ENCODE measurements around the gene ICA1.

ICA1 gene

DNA sequence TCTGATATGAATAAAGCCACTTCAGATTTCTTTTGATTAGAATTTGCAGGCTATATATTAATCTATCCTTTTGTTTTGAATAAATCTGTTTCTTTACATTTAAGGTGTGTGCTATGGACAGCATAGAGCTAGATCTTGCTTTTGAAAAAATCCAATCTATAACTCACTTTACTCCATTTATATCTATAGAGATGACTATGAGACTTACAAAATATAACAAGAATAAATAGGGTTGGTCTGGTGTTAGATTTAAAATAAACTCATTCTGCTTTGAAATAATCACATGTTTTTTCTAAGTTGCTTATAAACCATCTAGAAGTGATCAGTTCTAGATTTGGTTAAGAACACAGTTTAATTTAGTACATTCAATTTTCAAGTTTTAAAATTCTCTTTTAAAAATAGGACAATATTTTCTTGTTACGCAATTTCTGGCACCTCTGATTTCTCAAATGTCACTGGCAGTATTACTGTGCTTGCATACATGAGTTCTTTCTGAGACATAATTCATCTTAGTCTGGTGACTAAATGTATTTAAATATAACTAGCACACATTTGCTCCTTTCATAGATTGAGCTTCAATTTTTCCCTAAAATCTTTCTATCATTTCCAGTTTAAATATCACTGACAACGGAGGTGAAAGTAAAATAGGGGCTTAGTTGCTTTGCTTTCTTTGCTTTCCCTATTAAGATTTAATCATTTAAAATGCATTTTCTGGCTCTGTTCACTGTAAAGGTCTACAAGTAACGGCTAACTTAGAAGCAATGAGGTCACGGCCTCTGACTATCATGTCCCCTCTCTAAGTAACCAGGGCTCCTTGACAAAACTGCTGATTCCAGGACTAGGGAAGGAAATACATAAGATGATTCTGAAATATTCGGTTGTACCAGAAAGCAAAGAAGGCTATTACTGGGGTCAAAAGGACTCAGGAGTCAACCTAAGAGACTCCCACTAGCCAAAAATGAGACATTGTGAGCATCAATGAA is 89.3 kb downstream of the ICA1 start:
- Mint-ChIP-seq H3K9me3 (no peaks in the 10 kb centered on the region), H3K4me1 (peaks cover 35% of the 10 kb centered on the region), H3K4me3 (no peak overlapping the region), H3K27me3 (no peaks in the 10 kb centered on the region), H3K27ac (no peak overlapping the region)
- no peak for ATAC-seq
- DNase-seq = no peak

DNA sequence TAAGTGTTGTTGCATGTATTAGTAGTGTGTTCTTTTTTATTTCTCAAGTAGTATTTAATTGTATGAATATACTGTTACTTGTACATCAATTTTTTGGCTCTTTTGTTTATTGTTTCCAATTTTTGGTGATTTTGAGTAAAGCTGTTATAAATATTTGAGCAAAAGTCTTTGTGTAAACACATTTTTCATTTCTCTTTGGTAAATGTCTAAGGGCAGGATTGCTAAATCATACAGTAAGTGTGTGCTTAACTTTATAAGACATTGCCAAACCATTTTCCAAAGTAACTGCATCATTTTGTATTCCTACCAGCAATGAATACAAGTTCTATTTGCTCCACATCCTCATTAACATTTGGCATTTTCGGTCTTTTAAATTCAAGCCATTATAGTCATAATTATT is 92.8 kb downstream of the ICA1 start:
- no peak overlapping the region for H3K27ac Mint-ChIP-seq
- DNase-seq (no peak), ATAC-seq (no peak)
- no peaks in the 10 kb centered on the region for H3K9me3 Mint-ChIP-seq
- H3K4me1 Mint-ChIP-seq = peaks cover 7% of the 10 kb centered on the region
- no peak overlapping the region for H3K4me3 Mint-ChIP-seq
- no peaks in the 10 kb centered on the region for H3K27me3 Mint-ChIP-seq

DNA sequence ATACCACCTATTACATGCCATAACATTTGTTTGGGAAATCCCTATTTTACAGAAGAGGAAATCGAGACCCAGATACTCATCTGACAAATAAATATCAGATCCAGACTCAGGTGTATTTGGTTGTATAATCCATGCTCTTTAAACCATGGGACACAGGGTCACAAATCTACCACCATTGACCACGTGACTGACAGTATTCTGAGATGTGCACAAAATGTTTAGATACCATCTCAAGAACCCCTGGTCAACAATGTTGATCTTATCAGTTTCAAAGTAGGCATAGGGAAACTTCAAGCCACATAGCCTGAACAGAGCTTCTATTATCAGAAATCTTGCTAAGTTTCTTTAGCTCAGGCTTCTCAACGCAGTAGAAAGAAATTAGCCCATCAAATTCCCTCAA is 93.6 kb downstream of the ICA1 start:
- peaks cover 0 to 3% of the 10 kb centered on the region in 2 donors for H3K9me3 Mint-ChIP-seq
- no peak overlapping the region for H3K4me3 Mint-ChIP-seq
- no peaks in the 10 kb centered on the region for H3K4me1 Mint-ChIP-seq
- no peaks in the 10 kb centered on the region for H3K27me3 Mint-ChIP-seq
- no peak for ATAC-seq
- no peak for DNase-seq
- H3K27ac Mint-ChIP-seq = no peak overlapping the region

DNA sequence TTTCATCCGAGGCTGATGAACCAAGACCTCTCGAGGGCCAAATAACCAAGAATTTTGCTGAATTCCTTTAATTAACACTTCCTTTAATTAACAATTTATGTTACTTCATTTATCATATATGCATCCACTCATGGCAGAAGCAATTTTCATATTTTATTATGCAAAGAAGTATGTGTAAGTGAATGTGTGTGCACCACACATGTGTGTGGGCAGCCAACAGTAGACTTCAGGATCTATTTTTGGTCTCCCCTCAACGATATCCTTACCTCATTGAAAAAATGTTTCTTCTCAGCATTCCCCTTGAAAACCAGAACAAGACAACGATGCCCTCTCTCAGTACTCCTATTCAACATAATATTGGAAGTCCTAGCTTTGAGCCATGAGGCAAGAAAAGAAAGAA is 96.8 kb downstream of the ICA1 start:
- H3K4me3 Mint-ChIP-seq = no peak overlapping the region
- H3K9me3 Mint-ChIP-seq = peaks cover 0 to 4% of the 10 kb centered on the region in 2 donors
- DNase-seq = no peak
- H3K27ac Mint-ChIP-seq = no peak overlapping the region
- no peaks in the 10 kb centered on the region for H3K4me1 Mint-ChIP-seq
- H3K27me3 Mint-ChIP-seq = no peaks in the 10 kb centered on the region
- no peak for ATAC-seq

DNA sequence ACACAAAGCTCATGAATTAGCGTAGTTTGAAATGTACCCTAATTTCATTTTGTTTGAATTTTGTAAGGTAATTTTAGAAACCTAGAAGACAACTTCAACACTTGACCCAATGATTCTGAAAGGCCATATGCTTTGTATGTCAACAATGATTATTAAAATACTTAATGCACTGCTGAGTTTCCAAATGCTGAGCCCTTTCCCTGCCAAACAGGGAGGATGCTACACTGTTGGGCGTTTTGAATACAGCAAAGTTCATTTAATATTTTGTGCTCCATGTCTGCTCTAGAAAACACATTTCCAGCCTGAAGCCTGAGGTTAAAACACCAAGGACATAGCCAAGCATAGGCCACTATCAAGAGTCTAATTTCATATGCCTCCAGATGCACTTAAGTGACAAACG is 99.8 kb downstream of the ICA1 start:
- ATAC-seq (no peak), DNase-seq (no peak)
- no peak overlapping the region for H3K4me3 Mint-ChIP-seq
- H3K27ac Mint-ChIP-seq = no peak overlapping the region
- H3K27me3 Mint-ChIP-seq = no peaks in the 10 kb centered on the region
- no peaks in the 10 kb centered on the region for H3K4me1 Mint-ChIP-seq
- peaks cover 0 to 4% of the 10 kb centered on the region in 2 donors for H3K9me3 Mint-ChIP-seq

DNA sequence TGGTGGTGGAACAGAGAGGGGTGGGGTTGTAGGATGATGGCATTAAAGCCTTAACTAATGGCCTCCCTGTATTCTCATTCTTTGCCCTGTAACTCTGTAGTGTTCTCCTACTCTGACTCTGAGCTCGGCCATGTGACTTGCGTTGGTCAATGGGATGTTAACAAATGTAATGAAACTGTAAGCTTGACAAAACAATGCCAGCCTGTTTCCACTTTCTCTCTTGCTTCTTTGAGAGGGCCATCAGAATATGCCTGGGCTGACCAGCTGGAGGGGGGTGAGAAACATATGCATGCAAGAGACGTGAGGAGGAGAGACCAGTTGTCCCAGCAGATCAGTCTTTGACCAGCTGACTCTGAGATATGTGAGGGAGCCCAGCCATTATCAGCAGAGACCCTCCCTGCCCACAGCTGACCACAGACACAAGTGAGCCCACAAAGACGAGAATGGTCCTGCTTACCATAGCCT is 100.6 kb downstream of the ICA1 start:
- no peak overlapping the region for H3K27ac Mint-ChIP-seq

DNA sequence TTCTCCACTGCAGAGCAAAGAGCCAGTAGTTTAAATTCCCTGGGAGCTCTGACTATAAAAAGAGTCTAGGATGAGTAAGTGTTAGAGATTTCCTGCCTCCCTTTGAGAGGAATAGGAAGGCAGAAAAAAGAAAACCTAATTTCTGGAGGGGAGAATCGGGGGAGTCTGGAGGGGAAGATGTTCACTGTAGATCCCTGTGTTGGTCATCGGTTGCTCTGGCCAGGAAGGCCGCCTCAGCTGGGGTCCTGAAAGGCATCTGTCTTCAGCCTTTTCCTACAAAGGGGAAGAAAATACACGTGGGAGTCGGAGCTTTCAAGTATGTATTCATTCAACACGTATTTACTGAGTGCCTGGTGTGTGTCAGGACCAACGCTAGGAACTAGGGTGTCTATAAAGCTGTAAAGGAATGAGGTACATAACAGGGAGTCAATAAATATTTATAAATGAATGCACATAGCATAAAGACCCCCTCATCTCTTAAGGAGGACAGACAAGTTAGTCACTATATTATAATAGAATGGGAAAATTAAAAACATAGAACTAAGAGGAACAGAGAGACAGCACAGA is 101.1 kb downstream of the ICA1 start:
- no peaks in the 10 kb centered on the region for H3K27me3 Mint-ChIP-seq
- H3K4me3 Mint-ChIP-seq = no peak overlapping the region
- ATAC-seq = no peak
- H3K9me3 Mint-ChIP-seq = peaks cover 0 to 4% of the 10 kb centered on the region in 2 donors
- H3K4me1 Mint-ChIP-seq = no peaks in the 10 kb centered on the region
- peak overlapping the region in 1 of 2 donors; percentile 77 for H3K27ac Mint-ChIP-seq
- no peak for DNase-seq

More for the DNA sequence above, 100.6 kb downstream of the ICA1 start:
- DNase-seq (no peak), ATAC-seq (no peak)
- H3K4me3 Mint-ChIP-seq = no peak overlapping the region
- peaks cover 0 to 4% of the 10 kb centered on the region in 2 donors for H3K9me3 Mint-ChIP-seq
- no peaks in the 10 kb centered on the region for H3K4me1 Mint-ChIP-seq
- H3K27me3 Mint-ChIP-seq = no peaks in the 10 kb centered on the region

DNA sequence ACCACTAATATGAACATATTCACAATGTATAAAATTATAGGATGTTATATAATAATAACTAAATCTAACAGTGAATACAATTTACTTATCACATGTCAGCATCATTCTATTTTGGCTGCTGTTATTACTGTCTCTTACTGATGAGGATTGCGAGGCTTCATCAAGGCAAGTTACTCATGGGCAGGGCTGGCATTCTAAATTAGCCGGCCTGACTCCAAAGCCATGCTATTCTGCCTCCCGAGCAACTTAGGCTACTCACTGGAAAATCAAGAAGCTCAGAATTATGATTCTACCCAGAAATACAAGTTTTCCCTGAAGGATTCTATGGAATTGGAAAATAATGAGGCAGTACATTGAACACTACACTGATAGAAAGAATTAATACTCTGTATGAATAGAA is 101.7 kb downstream of the ICA1 start:
- ATAC-seq (no peak), DNase-seq (no peak)
- Mint-ChIP-seq H3K27me3 (no peaks in the 10 kb centered on the region), H3K27ac (no peak overlapping the region), H3K4me1 (no peaks in the 10 kb centered on the region), H3K4me3 (no peak overlapping the region), H3K9me3 (peaks cover 0 to 4% of the 10 kb centered on the region in 2 donors)

DNA sequence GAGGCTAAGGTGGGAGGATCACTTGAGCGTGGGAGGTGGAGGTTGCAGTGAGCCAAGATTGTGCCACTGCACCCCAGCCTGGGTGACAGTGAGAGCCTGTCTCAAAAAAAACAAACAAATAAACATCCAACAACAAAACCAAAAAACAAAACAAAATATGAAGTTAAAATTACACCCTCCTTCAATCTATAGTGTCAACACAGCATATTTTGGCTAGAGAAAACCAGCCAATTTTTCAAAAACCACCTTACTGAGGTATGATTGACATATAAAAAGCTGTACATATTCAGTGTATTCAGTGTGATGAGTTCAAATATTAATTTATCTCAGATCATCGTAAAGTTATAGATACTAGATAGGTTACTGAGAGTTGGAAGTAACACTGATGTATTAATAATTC is 102.4 kb downstream of the ICA1 start:
- no peak overlapping the region for H3K27ac Mint-ChIP-seq
- H3K4me3 Mint-ChIP-seq = no peak overlapping the region
- DNase-seq = no peak
- H3K4me1 Mint-ChIP-seq = no peaks in the 10 kb centered on the region
- no peaks in the 10 kb centered on the region for H3K27me3 Mint-ChIP-seq
- peaks cover 0 to 4% of the 10 kb centered on the region in 2 donors for H3K9me3 Mint-ChIP-seq
- ATAC-seq = no peak

DNA sequence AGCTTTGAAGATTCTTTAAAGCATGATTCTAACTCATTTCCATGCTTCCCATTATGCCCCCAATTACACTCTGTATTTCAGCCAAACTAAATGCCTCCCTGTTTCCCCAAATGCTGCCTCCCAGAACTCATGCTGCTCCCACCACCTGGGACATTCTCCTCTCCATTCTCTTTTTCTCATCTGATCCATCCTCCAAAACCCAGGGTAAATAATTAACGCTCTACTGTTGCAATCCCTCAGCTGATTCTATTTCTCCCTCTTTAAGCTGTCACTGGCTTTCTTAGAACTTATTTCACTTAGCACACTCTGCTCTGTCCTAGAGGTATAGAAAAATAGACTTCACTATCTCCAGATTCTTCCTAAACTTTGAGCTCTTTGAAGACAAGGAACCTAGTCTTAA is 104.7 kb downstream of the ICA1 start:
- H3K4me3 Mint-ChIP-seq = no peak overlapping the region
- H3K4me1 Mint-ChIP-seq = peaks cover 10% of the 10 kb centered on the region
- peaks cover 10% of the 10 kb centered on the region in 2 donors for H3K9me3 Mint-ChIP-seq
- H3K27me3 Mint-ChIP-seq = no peaks in the 10 kb centered on the region
- ATAC-seq (no peak), DNase-seq (no peak)
- H3K27ac Mint-ChIP-seq = no peak overlapping the region

DNA sequence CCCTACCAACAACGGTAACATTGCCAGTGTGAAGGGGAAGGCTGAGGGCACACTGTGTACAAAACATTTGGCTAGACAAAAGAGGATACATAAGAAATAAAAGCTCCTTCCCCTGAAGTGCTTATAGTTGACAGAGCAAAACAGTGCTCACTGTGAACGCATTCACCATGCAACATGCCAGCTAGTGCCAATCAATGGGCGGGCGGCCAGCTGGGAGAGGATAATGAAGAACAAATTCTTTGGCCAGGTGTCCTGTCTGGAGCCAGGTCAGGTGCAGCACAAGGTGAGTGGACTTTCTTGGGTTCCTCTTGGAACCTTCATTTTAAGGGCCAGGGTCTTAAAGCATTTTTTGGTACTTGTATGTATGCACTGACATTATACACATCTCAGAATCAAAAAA is 106.1 kb downstream of the ICA1 start:
- Mint-ChIP-seq H3K4me1 (peaks cover 19% of the 10 kb centered on the region), H3K9me3 (peaks cover 18 to 22% of the 10 kb centered on the region in 2 donors), H3K4me3 (no peak overlapping the region), H3K27ac (no peak overlapping the region), H3K27me3 (no peaks in the 10 kb centered on the region)
- DNase-seq (no peak), ATAC-seq (no peak)

DNA sequence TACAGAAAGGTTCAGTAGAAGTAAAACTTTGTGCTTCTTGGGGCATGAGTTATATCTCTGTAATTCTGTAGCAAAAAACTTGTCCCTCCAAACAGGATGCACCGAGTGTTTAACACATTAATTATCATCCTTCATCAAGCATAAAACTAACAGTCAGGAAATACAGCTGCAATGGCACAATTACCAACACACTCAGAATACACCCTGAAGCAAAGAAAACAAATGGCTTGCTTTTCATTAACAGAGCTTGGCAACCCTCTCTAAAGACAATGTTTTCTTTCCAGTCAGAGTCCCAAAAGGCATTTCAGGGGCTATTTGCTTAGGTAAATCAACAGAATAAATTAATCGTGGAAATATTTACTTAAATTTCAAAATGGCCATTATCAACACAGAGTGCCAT is 107.7 kb downstream of the ICA1 start:
- Mint-ChIP-seq H3K9me3 (peaks cover 18 to 22% of the 10 kb centered on the region in 2 donors), H3K4me1 (peaks cover 20% of the 10 kb centered on the region), H3K27me3 (no peaks in the 10 kb centered on the region), H3K4me3 (no peak overlapping the region), H3K27ac (no peak overlapping the region)
- DNase-seq (no peak), ATAC-seq (no peak)

DNA sequence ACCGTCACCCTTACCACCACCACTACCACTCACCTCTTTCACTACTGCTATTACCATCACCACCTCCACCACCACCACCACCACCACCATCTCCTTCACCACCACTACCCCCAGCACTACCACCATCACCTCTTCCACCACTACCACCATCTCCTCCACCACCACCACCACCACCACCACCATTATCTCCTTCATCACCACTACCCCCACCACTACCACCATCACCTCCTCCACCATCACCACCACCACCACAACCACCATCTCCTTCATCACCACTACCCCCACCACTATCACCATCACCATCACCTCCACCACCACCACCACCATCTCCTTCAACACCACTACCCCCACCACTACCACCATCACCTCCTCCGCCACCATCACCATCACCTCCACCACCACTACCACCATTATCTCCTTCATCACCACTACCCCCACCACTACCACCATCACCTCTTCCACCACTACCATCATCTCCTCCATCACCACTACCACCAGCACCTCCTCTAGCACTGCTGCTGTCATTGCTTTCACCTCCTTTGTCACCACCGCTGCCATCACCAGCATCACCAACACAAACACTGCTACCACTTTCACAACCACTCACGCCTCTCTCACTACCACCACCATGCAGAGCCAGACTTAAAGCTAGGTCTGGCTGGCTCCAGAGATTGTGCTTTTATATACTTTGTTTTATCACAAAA is 109.3 kb downstream of the ICA1 start:
- ATAC-seq (peak; percentile 88), DNase-seq (peak in 1 of 2 donors; percentile 24)
- no peaks in the 10 kb centered on the region for H3K27me3 Mint-ChIP-seq
- peaks cover 29% of the 10 kb centered on the region for H3K4me1 Mint-ChIP-seq
- peak overlapping the region in 1 of 2 donors; percentile 21 for H3K4me3 Mint-ChIP-seq
- H3K9me3 Mint-ChIP-seq = peaks cover 18 to 22% of the 10 kb centered on the region in 2 donors
- H3K27ac Mint-ChIP-seq = peak overlapping the region; percentile 60 to 93

DNA sequence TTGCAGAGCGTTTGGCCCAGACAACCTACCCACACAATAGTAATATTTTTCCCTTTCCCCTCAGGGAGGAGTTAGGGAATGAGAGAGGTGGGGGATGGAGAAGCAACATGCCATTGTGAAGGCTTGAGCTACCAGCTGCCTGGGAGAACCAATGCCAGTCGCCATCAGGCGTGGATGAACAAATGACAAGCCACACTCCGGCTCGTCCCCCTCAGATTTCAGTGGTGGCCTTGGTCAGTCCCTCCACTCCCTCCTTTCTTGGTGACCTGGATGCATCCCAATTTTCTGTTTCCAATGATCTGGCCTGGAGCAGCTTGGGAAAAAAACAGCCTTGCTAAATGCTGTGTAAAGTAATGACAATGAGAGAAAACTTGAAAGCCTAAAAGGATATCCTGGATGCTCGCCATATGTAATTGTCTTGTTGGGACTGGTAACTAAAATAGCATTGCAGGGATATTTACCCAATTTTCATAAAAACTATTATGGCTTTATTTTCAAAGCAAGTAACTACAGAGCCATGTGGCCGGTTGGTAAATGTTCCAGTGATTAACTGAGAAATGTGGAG is 110.7 kb downstream of the ICA1 start:
- Mint-ChIP-seq H3K4me3 (no peak overlapping the region), H3K4me1 (peaks cover 29% of the 10 kb centered on the region), H3K27me3 (no peaks in the 10 kb centered on the region), H3K27ac (no peak overlapping the region), H3K9me3 (peaks cover 18 to 22% of the 10 kb centered on the region in 2 donors)
- ATAC-seq (no peak), DNase-seq (no peak)

DNA sequence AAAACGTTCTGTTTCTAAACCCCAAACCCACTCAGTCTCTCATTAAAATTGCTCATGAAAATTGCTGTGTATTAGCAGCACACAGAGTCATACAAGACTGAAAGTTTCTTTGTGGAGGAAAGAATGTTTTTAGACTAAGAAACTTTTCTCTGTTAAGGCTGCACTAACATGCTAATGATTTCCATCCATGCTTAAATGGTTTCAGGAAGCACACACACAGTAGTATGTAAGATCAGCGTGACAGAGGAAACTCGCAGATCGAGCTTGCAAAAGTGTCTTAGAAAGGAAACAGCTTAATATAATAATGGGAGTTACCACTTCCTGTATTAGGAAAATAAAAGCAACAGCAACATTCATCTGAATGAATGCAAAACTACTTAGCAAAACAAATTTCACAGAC is 112.7 kb downstream of the ICA1 start:
- no peak overlapping the region for H3K4me3 Mint-ChIP-seq
- H3K27me3 Mint-ChIP-seq = no peaks in the 10 kb centered on the region
- peaks cover 18 to 22% of the 10 kb centered on the region in 2 donors for H3K9me3 Mint-ChIP-seq
- H3K4me1 Mint-ChIP-seq = peaks cover 29% of the 10 kb centered on the region
- no peak overlapping the region for H3K27ac Mint-ChIP-seq
- ATAC-seq = no peak
- no peak for DNase-seq
